ENCODE measurements around the gene CPLX1. TPM values are rescaled to one million over a fixed set of nuclear protein-coding genes. Genes with fewer than 3 reads are reported as not detected.

CPLX1 gene
- polyA plus RNA-seq, 1 donor (not counting 4 experiments of a cell fraction or from before 2014, with no cell fraction given), result 0.04 TPM

DNA sequence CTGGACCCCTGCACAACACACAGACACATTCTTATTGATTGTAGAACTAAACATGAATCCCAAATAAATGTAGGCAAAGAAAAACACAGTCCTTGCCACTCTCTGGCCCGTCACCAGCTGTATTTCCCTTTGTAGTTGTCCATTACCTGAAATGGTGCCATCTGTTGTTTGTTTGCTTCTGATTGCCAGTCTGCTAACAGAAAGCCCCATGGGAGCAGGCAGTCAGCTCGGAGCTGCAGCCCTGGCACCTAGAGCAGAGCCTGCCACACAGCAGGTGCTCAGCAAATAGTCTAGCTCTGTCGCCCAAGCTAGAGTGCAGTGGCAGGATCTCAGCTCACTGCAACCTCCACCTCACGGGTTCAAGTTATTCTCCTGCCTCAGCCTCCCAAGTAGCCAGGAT, 28.9 kb downstream of the CPLX1 start:
- no peaks in the 10 kb centered on the region for H3K79me2 ChIP-seq (ENCODE audit: control insufficient read depth, insufficient read depth, low read length)
- H3K4me1 ChIP-seq (ENCODE audit: control insufficient read depth, extremely low read depth, insufficient read depth, low read length), result peaks cover 6% of the 10 kb centered on the region
- FAIRE-seq (no peak), DNase-seq (ENCODE audit: low read depth, low spot score) (no peak)
- H3K27me3 ChIP-seq (ENCODE audit: control insufficient read depth, extremely low read depth, insufficient read depth, low read length), result peaks cover 42% of the 10 kb centered on the region
- no peak overlapping the region for H3K27ac ChIP-seq (ENCODE audit: control insufficient read depth, insufficient read depth, low read length)
- no peak overlapping the region for H3K4me2 ChIP-seq (ENCODE audit: control insufficient read depth, extremely low read depth, insufficient read depth, low read depth, low read length)
- H3K9ac ChIP-seq (ENCODE audit: control insufficient read depth, extremely low read depth, insufficient read depth, low read length), result no peak overlapping the region
- H3K9me1 ChIP-seq (ENCODE audit: control insufficient read depth, extremely low read depth, insufficient read depth, low read length), result no peaks in the 10 kb centered on the region
- H3K9me3 ChIP-seq (ENCODE audit: control insufficient read depth, low read depth, low read length), result no peaks in the 10 kb centered on the region
- H3K36me3 ChIP-seq (ENCODE audit: control insufficient read depth in 2 of 2, extremely low read depth in 1 of 2, insufficient read depth in 2 of 2, low read length in 2 of 2), result no peaks in the 10 kb centered on the region
- TF ChIP-seq, protein P1, sequence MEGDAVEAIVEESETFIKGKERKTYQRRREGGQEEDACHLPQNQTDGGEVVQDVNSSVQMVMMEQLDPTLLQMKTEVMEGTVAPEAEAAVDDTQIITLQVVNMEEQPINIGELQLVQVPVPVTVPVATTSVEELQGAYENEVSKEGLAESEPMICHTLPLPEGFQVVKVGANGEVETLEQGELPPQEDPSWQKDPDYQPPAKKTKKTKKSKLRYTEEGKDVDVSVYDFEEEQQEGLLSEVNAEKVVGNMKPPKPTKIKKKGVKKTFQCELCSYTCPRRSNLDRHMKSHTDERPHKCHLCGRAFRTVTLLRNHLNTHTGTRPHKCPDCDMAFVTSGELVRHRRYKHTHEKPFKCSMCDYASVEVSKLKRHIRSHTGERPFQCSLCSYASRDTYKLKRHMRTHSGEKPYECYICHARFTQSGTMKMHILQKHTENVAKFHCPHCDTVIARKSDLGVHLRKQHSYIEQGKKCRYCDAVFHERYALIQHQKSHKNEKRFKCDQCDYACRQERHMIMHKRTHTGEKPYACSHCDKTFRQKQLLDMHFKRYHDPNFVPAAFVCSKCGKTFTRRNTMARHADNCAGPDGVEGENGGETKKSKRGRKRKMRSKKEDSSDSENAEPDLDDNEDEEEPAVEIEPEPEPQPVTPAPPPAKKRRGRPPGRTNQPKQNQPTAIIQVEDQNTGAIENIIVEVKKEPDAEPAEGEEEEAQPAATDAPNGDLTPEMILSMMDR (optimal IDR thresholded peaks at IDR 0.05 in 1 of 3, IDR thresholded peaks at IDR 0.05 in 1 of 3, conservative IDR thresholded peaks at IDR 0.05 in 1 of 3; ENCODE audit: extremely low read depth in 1 of 3, insufficient read depth in 2 of 3, low read length in 3 of 3), result no peak
- TF ChIP-seq EZH2 (IDR thresholded peaks at IDR 0.05; ENCODE audit: low read length), result no peak
- dilution Hi-C loops (cut with MboI; ENCODE audit: extremely low pct_ligation_motif_present, low sequenced_read_pairs), result no loop called here
- H2AFZ ChIP-seq (ENCODE audit: control insufficient read depth, low read length), result no peak overlapping the region
- no peaks in the 10 kb centered on the region for H4K20me1 ChIP-seq (ENCODE audit: control insufficient read depth, extremely low read depth, insufficient read depth, low read length)
- no peak overlapping the region for H3K4me3 ChIP-seq (ENCODE audit: control insufficient read depth in 2 of 3, extremely low read depth in 1 of 3, insufficient read depth in 2 of 3, low read depth in 1 of 3, low read length in 3 of 3)

DNA sequence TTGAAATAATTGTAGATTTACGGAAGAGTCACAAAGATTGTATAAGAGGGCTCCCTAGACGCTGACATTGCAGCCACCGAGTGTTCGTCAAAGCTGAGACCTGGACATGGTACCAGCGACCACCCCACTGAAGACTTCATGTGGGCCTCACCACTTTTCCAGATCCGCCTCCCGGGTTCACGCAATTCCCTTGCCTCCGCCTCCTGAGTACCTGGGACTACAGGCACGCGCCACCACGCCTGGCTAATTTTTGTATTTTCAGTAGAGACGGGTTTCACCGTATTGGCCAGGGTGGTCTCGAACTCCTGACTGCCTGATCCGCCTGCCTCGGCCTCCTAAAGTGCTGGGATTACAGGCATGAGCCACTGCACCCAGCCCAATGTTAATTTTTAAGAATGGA, 29.7 kb downstream of the CPLX1 start:
- dilution Hi-C loops (cut with MboI; ENCODE audit: extremely low pct_ligation_motif_present, low sequenced_read_pairs), result no loop called here
- no peak for TF ChIP-seq EZH2 (IDR thresholded peaks at IDR 0.05; ENCODE audit: low read length)
- TF ChIP-seq, protein P1 (optimal IDR thresholded peaks at IDR 0.05 in 1 of 3, IDR thresholded peaks at IDR 0.05 in 1 of 3, conservative IDR thresholded peaks at IDR 0.05 in 1 of 3; ENCODE audit: extremely low read depth in 1 of 3, insufficient read depth in 2 of 3, low read length in 3 of 3), result no peak
- FAIRE-seq, result no peak

More for the DNA sequence above, 29.7 kb downstream of the CPLX1 start:
- H3K4me3 ChIP-seq (ENCODE audit: control insufficient read depth in 2 of 3, extremely low read depth in 1 of 3, insufficient read depth in 2 of 3, low read depth in 1 of 3, low read length in 3 of 3), result no peak overlapping the region
- H3K79me2 ChIP-seq (ENCODE audit: control insufficient read depth, insufficient read depth, low read length), result no peaks in the 10 kb centered on the region
- H3K9me1 ChIP-seq (ENCODE audit: control insufficient read depth, extremely low read depth, insufficient read depth, low read length), result no peaks in the 10 kb centered on the region
- no peak overlapping the region for H3K4me2 ChIP-seq (ENCODE audit: control insufficient read depth, extremely low read depth, insufficient read depth, low read depth, low read length)
- H3K36me3 ChIP-seq (ENCODE audit: control insufficient read depth in 2 of 2, extremely low read depth in 1 of 2, insufficient read depth in 2 of 2, low read length in 2 of 2), result no peaks in the 10 kb centered on the region
- H3K4me1 ChIP-seq (ENCODE audit: control insufficient read depth, extremely low read depth, insufficient read depth, low read length), result peaks cover 6% of the 10 kb centered on the region
- peaks cover 47% of the 10 kb centered on the region for H3K27me3 ChIP-seq (ENCODE audit: control insufficient read depth, extremely low read depth, insufficient read depth, low read length)
- no peak overlapping the region for H3K9ac ChIP-seq (ENCODE audit: control insufficient read depth, extremely low read depth, insufficient read depth, low read length)
- H4K20me1 ChIP-seq (ENCODE audit: control insufficient read depth, extremely low read depth, insufficient read depth, low read length), result no peaks in the 10 kb centered on the region
- no peak overlapping the region for H3K27ac ChIP-seq (ENCODE audit: control insufficient read depth, insufficient read depth, low read length)
- DNase-seq (ENCODE audit: low read depth, low spot score), result no peak
- no peak overlapping the region for H2AFZ ChIP-seq (ENCODE audit: control insufficient read depth, low read length)
- no peaks in the 10 kb centered on the region for H3K9me3 ChIP-seq (ENCODE audit: control insufficient read depth, low read depth, low read length)

Data from keratinocyte (primary cell).